Measurements from ENCODE around the gene P4HB.

DNA sequence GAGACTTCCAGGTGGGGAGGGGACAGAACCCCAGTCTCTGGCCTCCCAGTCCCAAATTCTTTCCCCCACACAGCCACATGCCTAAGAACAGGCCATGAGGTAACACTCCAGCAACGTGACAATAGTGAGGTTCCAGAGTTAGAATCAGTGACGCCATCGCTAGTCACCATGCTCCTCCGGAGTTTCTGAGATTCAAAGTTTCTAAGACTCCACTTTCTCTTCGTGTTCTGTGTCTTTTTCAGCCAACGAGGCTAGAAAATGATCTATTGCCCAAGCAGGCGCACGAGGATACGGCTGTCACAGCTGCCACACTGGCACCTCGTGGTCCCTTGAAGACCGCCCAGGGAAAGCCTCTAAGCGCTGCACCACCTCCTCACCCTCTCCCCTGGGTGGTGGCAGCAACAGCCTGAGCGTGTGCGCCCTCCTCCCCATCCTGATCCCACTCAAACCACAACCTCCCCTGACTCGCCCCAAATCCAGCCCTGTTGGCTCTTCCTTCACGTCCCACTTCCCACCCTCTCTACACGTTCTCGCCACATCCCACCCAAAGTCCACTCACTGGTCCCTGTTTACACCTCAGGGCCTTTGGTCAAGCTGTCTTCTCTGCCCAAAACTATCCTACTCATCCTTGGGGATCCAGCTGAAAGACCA lies 28.3 kb downstream of the P4HB start:
- TF ChIP-seq, protein P1, sequence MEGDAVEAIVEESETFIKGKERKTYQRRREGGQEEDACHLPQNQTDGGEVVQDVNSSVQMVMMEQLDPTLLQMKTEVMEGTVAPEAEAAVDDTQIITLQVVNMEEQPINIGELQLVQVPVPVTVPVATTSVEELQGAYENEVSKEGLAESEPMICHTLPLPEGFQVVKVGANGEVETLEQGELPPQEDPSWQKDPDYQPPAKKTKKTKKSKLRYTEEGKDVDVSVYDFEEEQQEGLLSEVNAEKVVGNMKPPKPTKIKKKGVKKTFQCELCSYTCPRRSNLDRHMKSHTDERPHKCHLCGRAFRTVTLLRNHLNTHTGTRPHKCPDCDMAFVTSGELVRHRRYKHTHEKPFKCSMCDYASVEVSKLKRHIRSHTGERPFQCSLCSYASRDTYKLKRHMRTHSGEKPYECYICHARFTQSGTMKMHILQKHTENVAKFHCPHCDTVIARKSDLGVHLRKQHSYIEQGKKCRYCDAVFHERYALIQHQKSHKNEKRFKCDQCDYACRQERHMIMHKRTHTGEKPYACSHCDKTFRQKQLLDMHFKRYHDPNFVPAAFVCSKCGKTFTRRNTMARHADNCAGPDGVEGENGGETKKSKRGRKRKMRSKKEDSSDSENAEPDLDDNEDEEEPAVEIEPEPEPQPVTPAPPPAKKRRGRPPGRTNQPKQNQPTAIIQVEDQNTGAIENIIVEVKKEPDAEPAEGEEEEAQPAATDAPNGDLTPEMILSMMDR (conservative IDR thresholded peaks at IDR 0.05; ENCODE audit: low read depth, low read length) = no peak
- no peak for TF ChIP-seq POLR2A (IDR thresholded peaks at IDR 0.05; ENCODE audit: low read depth, low read length)
- TF ChIP-seq BHLHE40 (IDR thresholded peaks at IDR 0.05; ENCODE audit: low read depth, low read length) = no peak
- peak; percentile 33; the same call in 1 of the 2 replicates for TF ChIP-seq CEBPB (IDR thresholded peaks at IDR 0.05; ENCODE audit: low read depth, low read length)
- no peak for TF ChIP-seq RAD21 (IDR thresholded peaks at IDR 0.05; ENCODE audit: low read length)
- TF ChIP-seq, protein P2, sequence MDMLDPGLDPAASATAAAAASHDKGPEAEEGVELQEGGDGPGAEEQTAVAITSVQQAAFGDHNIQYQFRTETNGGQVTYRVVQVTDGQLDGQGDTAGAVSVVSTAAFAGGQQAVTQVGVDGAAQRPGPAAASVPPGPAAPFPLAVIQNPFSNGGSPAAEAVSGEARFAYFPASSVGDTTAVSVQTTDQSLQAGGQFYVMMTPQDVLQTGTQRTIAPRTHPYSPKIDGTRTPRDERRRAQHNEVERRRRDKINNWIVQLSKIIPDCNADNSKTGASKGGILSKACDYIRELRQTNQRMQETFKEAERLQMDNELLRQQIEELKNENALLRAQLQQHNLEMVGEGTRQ (IDR thresholded peaks at IDR 0.05; ENCODE audit: low read depth, low read length) = no peak
- TF ChIP-seq RFX5 (IDR thresholded peaks at IDR 0.05; ENCODE audit: low read depth, low read length) = no peak
- TF ChIP-seq FOS (IDR thresholded peaks at IDR 0.05; ENCODE audit: low read depth, low read length) = no peak
- TF ChIP-seq SMC3 (IDR thresholded peaks at IDR 0.05; ENCODE audit: low read depth, low read length) = no peak
- no peak for TF ChIP-seq MAFK (IDR thresholded peaks at IDR 0.05; ENCODE audit: low read depth, low read length)
- TF ChIP-seq RCOR1 (IDR thresholded peaks at IDR 0.05; ENCODE audit: insufficient replicate concordance, low read length) = no peak
- peak; percentile 73; the same call in 1 of the 2 replicates for TF ChIP-seq MXI1 (IDR thresholded peaks at IDR 0.05; ENCODE audit: borderline replicate concordance, low read depth, low read length)
- TF ChIP-seq CHD1 (IDR thresholded peaks at IDR 0.05; ENCODE audit: low read depth, low read length) = no peak
- TF ChIP-seq NFE2L2 (IDR thresholded peaks at IDR 0.05; ENCODE audit: low read depth, low read length) = no peak
